GM21367 (cell line): ENCODE measurements around the gene TTN.
"Not testable (repeated sequence)": the region's sequence is repeated elsewhere in the genome, so short reads cannot be mapped to it uniquely, and the experiment has no call there.

Experiments used
- ATAC-seq: cut with Tn5 transposase; IDR thresholded peaks from one replicate; pipeline ENCODE4 v1.9.1; 2021; ENCODE audit not compliant: unreplicated experiment

Gene TTN

DNA sequence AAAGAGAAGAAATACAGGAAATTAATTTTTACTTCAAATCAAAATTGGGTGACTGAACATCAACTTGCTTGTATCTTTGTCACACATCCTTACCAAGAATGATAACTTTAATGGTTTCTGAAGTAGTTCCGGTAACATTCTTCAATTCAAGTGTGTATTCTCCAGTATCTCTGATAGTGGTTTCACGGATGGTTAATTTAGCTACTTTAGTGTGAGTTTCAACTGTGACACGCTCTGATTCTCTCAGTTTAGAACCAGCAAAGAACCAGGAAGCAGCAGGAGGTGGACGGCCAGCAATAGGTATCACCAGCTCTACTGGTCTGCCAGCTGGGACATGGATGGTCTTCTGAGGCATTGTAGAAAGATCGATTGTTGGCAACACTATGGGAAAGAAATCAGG lies 264.7 kb downstream of the TTN start:
- ATAC-seq: no peak

DNA sequence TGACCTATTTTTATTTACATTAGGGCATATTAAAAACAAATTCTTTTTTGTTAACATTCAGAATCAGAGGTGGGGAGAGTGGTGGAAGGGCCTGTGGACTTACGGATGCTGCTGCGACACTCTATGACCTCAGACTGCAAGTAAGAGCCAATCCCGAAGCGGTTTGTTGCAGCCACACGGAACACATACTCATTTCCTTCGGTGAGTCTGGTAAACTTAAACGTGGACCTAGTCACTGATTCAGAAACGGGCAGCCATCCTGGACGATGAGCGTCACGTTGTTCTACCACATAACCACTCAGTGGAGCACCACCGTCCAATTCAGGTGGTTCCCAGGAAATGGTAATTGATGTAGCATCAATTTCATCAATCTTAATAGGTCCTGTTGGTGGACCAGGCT lies 265.1 kb downstream of the TTN start:
- ATAC-seq: no peak

DNA sequence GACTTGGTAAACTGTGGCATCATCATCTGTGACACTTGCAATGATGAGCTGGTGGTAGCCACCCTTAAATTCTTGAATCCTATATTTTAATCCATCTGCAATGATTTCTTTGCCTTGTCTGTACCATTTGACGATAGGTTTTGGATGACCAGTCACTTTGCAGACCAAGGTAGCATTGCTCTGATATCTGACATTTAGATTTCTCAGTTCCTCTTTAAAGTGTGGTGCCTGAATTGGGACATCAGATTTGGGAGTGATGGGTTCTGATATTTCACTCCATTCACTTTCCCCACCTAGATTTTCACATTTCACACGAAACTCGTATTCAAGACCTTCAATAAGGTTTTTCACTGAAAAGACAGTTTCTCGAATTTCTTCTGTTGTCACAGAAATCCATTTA lies 271.2 kb downstream of the TTN start:
- ATAC-seq: no peak

GRCh38 chr2:178531168-178531567 lies 276.1 kb downstream of the TTN start:
- ATAC-seq: peak; percentile 3

GRCh38 chr2:178530625-178531142 lies 276.5 kb downstream of the TTN start:
- peak; percentile 92 for ATAC-seq

DNA sequence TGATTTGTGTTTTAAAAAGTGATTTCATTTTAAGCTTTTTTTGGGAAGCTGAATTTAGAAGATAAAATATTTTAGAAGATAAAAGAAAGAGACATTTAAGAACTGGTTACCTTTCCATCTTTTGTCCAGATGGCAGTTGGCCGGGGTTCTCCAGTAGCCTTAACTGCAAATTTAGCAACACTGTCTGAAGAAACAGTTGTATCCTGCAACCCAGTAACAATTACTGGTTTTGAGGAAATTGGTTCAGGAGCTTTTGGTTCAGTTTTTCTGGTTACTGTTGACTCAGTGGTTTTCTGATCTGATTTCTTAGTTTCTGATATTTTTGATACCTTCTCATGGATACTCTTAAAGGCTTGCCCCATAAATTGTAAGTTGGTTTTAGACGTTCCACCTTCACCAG lies 277.1 kb downstream of the TTN start:
- ATAC-seq: no peak

GRCh38 chr2:178529194-178529593 lies 278.0 kb downstream of the TTN start:
- ATAC-seq: no peak

GRCh38 chr2:178528647-178529046 lies 278.6 kb downstream of the TTN start:
- no peak for ATAC-seq

GRCh38 chr2:178527592-178527991 lies 279.6 kb downstream of the TTN start:
- no peak for ATAC-seq

DNA sequence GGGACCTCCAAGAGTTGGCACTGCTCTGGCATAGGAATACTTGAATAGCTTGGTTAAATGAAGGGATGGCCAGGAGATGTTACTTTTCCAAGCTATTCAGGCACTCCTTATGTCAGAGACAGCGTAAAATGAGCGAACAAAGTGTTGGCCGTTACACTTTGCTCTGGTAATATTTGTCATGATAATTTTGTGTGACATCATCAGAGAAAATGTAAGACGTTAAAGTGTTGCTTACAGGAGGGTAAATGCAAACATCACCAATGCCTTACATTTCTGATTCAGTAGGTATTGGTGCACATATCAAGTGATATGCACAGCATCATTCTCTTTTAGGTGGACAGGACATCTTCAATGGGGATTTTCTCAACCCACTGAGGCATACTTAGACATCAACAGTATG lies 281.0 kb downstream of the TTN start:
- no peak for ATAC-seq

- not testable (repeated sequence) for ATAC-seq
Measured at GRCh38 chr2:178525460-178525859, 281.8 kb downstream of the TTN start.

- ATAC-seq: not testable (repeated sequence)
Measured at GRCh38 chr2:178525010-178525409, 282.2 kb downstream of the TTN start.

DNA sequence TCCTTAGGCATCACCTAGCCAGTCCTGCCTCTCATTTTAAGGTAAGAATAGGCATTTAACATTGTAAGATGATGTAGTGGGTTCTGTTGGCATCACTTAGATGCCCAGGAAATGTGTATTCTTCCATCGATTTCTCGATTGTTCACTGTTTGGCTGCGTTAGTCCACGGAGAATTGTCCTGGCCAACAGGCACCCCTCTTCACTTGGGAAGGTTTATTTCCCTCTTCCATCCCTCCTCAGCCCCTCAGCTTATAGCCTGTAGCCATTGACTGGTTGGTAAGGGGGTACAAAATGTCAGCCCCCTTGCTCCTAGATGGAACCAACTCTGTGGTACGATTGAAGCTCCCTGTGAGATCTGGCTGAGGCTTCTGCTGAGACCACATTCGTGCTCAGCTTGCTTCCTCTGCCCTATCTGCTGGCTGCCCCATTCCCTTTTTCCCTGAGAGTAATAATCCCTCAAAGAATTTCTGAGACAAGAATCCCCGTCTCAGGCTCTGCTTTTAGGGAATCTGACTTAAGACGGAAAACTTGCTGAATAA lies 283.6 kb downstream of the TTN start:
- no peak for ATAC-seq

DNA sequence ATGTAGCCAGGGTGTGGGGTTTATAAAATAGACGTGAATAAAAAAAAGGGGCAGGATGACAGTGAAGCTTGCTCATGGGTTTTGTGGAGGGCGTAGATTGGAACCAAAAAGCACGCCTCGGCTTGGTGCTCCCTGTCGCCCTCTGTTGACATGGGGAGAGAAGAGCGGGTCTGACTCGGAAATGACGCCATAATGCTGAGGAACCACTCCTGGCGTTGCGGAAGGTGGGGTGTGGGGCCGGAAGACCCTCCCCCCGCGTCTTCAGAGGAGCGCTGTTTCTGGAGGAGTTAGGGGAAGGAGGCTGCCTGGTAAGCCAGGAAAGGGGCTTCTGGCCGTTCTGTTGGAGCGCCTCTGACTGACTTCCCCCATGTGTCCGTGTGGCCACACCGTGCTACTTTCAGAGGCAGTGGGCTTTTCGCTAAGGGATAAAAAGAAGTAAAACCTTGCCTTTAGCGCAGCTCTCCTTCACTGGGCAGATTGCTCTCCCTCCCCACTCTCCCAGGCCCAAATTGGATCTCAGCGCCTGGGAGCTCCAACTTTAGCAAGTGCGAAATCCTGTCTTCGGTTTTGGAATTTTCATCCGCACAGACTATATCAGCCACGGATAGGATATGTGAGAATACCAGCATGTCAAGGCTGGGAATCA lies 284.1 kb downstream of the TTN start:
- ATAC-seq: peak; percentile 94

- ATAC-seq: no peak
Measured at GRCh38 chr2:178521304-178522150, 285.7 kb downstream of the TTN start.

DNA sequence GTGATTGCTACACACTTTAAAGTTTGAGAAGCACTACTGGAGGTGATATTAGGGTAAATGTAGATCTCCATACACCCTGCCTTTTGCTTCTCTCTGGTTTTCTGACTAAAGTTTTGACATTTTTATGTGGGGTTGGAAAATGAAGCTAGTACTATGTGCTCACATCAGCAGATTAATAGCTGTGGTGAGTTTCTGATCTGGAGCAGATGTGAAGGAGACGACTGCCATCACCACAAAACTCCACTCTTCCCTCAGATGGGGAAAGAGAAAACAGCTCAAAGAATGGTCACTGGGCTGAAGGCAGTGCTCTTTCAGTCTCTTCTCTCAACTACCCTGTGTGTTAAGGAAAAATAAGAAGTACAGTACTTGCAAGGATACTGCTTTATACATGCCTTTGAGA lies 289.7 kb downstream of the TTN start:
- ATAC-seq: no peak

GRCh38 chr2:178514664-178515063 lies 292.6 kb downstream of the TTN start:
- no peak for ATAC-seq

- no peak for ATAC-seq
Measured at GRCh38 chr2:178513876-178514275, 293.3 kb downstream of the TTN start.

DNA sequence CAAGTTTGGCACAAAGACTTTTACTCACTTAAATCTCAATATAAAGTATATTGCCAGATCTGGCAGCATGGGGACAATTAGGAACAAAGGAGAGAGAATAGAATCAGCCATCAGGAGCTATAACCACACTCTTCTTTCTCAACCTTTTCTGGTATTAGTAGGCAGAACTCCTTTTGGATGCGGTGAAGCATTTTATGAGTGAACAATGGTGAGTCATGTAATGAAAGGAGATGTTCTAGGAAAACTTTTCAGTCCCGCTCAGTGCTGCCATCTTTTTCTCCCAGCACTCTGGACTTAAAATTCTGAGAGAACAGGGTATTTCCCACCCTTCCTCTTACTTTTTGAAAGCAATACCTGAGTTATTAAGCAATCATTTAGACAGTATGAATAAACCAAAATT lies 294.7 kb downstream of the TTN start:
- ATAC-seq: no peak

DNA sequence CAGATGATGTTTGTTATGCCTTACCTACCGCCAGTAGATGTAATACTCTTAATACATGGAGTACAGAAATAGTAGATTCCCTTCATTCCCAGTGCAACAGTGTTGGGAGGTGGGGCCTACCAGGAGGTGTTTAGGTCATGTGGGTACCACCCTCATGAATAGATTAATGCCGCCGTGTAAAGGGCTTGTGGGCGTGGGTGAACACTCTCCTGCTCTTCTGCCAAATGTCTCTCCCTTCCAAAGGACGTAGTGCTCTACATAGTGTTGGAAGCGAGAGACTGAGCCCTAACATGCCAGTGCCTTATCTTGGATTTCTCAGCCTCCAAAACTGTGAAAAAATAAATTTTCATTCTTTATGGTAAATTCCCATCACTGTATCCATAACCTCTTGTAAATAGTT lies 296.8 kb downstream of the TTN start:
- ATAC-seq: no peak

- no peak for ATAC-seq
Measured at GRCh38 chr2:178508646-178509045, 298.6 kb downstream of the TTN start.

GRCh38 chr2:178506949-178507348 lies 300.3 kb downstream of the TTN start:
- ATAC-seq: no peak
